IMR-90 (cell line): Measurements from ENCODE around the gene TIGD3. TPM values are rescaled to one million over a fixed set of nuclear protein-coding genes. Genes with fewer than 3 reads are reported as not detected.

Experiments used
- ATAC-seq: fragments of 200-7000 bp; cut with Tn5 transposase; 2 replicates; pipeline ENCODE4 v1.9.1; 2020; ENCODE audit warnings: low read depth, mild to moderate bottlenecking, moderate library complexity
- BruUV-seq: library from RNA; stranded (reverse); fragments of 400-500 nt; replicated peaks from 2 replicates; lab custom pipeline; 2021; lab: Mats Ljungman, UMichigan
- CTCF ChIA-PET: fragments of 300-600 bp; formaldehyde crosslinking; extraction: SDS; loops from one replicate; lab custom pipeline; 2021; ENCODE audit warnings: antibody characterized with exemption; lab: Yijun Ruan, JAX
- POLR2A ChIA-PET: fragments of 300-600 bp; sonication (Branson Sonifier 250); formaldehyde crosslinking; loops from one replicate; lab custom pipeline; 2022; ENCODE audit warnings: antibody characterized with exemption; ENCODE audit not compliant: unreplicated experiment; lab: Charles Lee
- DNase-seq: peaks from one replicate; pipeline ENCODE4 v3.0.0; 2013
- H2AFZ ChIP-seq: replicated peaks from 2 replicates; pipeline ENCODE3; 2013; ENCODE audit warnings: low read length, mild to moderate bottlenecking; ENCODE audit not compliant: poor library complexity
- H2AK5ac ChIP-seq: 2 replicates; pipeline ENCODE4 v1.6.1; 2013; ENCODE audit warnings: low read depth, low read length, inconsistent platforms
- H2AK9ac ChIP-seq: replicated peaks from 2 replicates; pipeline ENCODE3; 2013; ENCODE audit warnings: mild to moderate bottlenecking, low read depth, low read length, moderate library complexity; ENCODE audit not compliant: poor library complexity
- H2BK120ac ChIP-seq: 2 replicates; pipeline ENCODE4 v1.6.1; 2013; ENCODE audit warnings: low read depth, low read length, inconsistent platforms
- H2BK15ac ChIP-seq: 3 replicates; pipeline ENCODE4 v1.6.1; 2013; ENCODE audit warnings: low read depth, low read length, inconsistent platforms
- H2BK20ac ChIP-seq: 2 replicates; pipeline ENCODE4 v1.6.1; 2013; ENCODE audit warnings: low read depth, mild to moderate bottlenecking, inconsistent platforms, low read length, moderate library complexity
- H2BK5ac ChIP-seq: 2 replicates; pipeline ENCODE4 v1.6.1; 2013; ENCODE audit warnings: mild to moderate bottlenecking, low read depth, low read length, inconsistent platforms; ENCODE audit not compliant: poor library complexity, severe bottlenecking
- H3K14ac ChIP-seq: replicated peaks from 2 replicates; pipeline ENCODE4 v1.6.1; 2013; ENCODE audit warnings: low read depth, low read length, inconsistent platforms
- H3K18ac ChIP-seq: 2 replicates; pipeline ENCODE4 v1.6.1; 2013; ENCODE audit warnings: low read depth, low read length, control low read depth
- H3K23ac ChIP-seq: 2 replicates; pipeline ENCODE4 v1.6.1; 2013; ENCODE audit warnings: low read depth, low read length, inconsistent platforms
- H3K27ac ChIP-seq: 2 replicates; pipeline ENCODE4 v1.5.1; 2013; ENCODE audit warnings: mild to moderate bottlenecking, control low read depth, low read length; ENCODE audit not compliant: insufficient read depth
- H3K27me3 ChIP-seq: 2 replicates; pipeline ENCODE4 v1.6.1; 2013; ENCODE audit warnings: low read length; ENCODE audit not compliant: control insufficient read depth, insufficient read depth
- H3K36me3 ChIP-seq: 2 replicates; pipeline ENCODE4 v1.6.1; 2013; ENCODE audit warnings: low read length, mixed read lengths; ENCODE audit not compliant: control insufficient read depth, insufficient read depth
- H3K4ac ChIP-seq: 2 replicates; pipeline ENCODE4 v1.6.1; 2013; ENCODE audit warnings: low read depth, low read length, inconsistent platforms
- H3K4me1 ChIP-seq: 2 replicates; pipeline ENCODE4 v1.6.1; 2013; ENCODE audit warnings: low read length, mixed read lengths; ENCODE audit not compliant: control insufficient read depth, insufficient read depth
- H3K4me2 ChIP-seq: 2 replicates; pipeline ENCODE4 v1.6.1; 2013; ENCODE audit warnings: low read depth, mild to moderate bottlenecking, control low read depth, low read length, moderate library complexity
- H3K4me3 ChIP-seq: 2 replicates; pipeline ENCODE4 v1.5.1; 2013; ENCODE audit warnings: low read depth, mild to moderate bottlenecking, control low read depth, low read length, moderate library complexity; ENCODE audit not compliant: insufficient read depth
- H3K56ac ChIP-seq: 2 replicates; pipeline ENCODE4 v1.6.1; 2013; ENCODE audit warnings: low read length, inconsistent platforms; ENCODE audit not compliant: insufficient read depth; ENCODE audit errors: extremely low read depth
- H3K79me1 ChIP-seq, 2 experiments: 2 replicates each; pipeline ENCODE4 v1.6.1; 2013; ENCODE audit warnings: low read length in 2 of 2, inconsistent platforms in 1 of 2, low read depth in 1 of 2
- H3K9ac ChIP-seq: 2 replicates; pipeline ENCODE4 v1.6.1; 2013; ENCODE audit warnings: low read depth, low read length, control low read depth
- H3K9me1 ChIP-seq: 2 replicates; pipeline ENCODE4 v1.6.1; 2013; ENCODE audit warnings: low read length, inconsistent platforms; ENCODE audit not compliant: insufficient read depth
- H3K9me3 ChIP-seq: 2 replicates; pipeline ENCODE4 v1.6.1; 2013; ENCODE audit warnings: low read length; ENCODE audit not compliant: control insufficient read depth, insufficient read depth
- H4K20me1 ChIP-seq: 2 replicates; pipeline ENCODE4 v1.6.1; 2013; ENCODE audit warnings: low read length, inconsistent platforms; ENCODE audit not compliant: insufficient read depth
- H4K5ac ChIP-seq: 2 replicates; pipeline ENCODE4 v1.6.1; 2013; ENCODE audit warnings: mild to moderate bottlenecking, low read depth, low read length, control low read depth
- H4K8ac ChIP-seq, 2 experiments: 2 replicates each; pipeline ENCODE4 v1.6.1; 2013; ENCODE audit warnings: low read depth in 2 of 2, low read length in 2 of 2, control low read depth in 1 of 2, inconsistent platforms in 1 of 2
- H4K91ac ChIP-seq: 2 replicates; pipeline ENCODE4 v1.6.1; 2013; ENCODE audit warnings: low read depth, low read length, inconsistent platforms; ENCODE audit not compliant: insufficient read depth
- CHD1 ChIP-seq: IDR thresholded peaks from 2 replicates; pipeline ENCODE4 v1.6.1; 2012; ENCODE audit warnings: low read depth, low read length, improper control_type of control experiment
- MAZ ChIP-seq: IDR thresholded peaks from 2 replicates; pipeline ENCODE4 v1.6.1; 2012; ENCODE audit warnings: low read depth, mild to moderate bottlenecking, low read length, improper control_type of control experiment, moderate library complexity, borderline replicate concordance
- MXI1 ChIP-seq: IDR thresholded peaks from 2 replicates; pipeline ENCODE4 v1.6.1; 2012; ENCODE audit warnings: low read depth, mild to moderate bottlenecking, low read length, moderate library complexity, borderline replicate concordance
- RFX5 ChIP-seq: IDR thresholded peaks from 2 replicates; pipeline ENCODE4 v1.8.0; 2012; ENCODE audit warnings: low read depth, mild to moderate bottlenecking, low read length, moderate library complexity
- WGBS, 2 experiments: methylation state at CpG; one replicate each; pipeline versions ENCODE4 v1.1.5 to v1.1.7; 2013; ENCODE audit warnings: missing lambda C conversion rate in 2 of 2; ENCODE audit not compliant: insufficient read length in 1 of 2; ENCODE audit errors: extremely low coverage in 2 of 2; 5-methylcytosine and 5-hydroxymethylcytosine counted together
- dilution Hi-C: fragments of 300-500 bp; cut with HindIII; formaldehyde crosslinking; loops from one replicate; pipeline ENCODE4 v1.14.3; 2018; ENCODE audit warnings: low sequenced_read_pairs; ENCODE audit not compliant: unreplicated experiment
- in situ Hi-C: fragments of 300-500 bp; cut with MboI; formaldehyde crosslinking; loops from 3 replicates; pipeline ENCODE4 v1.14.3; 2019; ENCODE audit warnings: low sequenced_read_pairs, inconsistent platforms, mixed read lengths
- intact Hi-C: fragments of 100-400 bp; cut with micrococcal nuclease; formaldehyde crosslinking; loops from 2 replicates; pipeline ENCODE4 v1.10.0; 2022
- polyA plus RNA-seq, 3 experiments: library from polyadenylated mRNA; depleted of rRNA; stranded (reverse); fragments of >200 nt; gene quantifications; 2 replicates each; pipeline ENCODE4 v1.2.3, GENCODE V29; 2012; ENCODE audit warnings: low replicate concordance in 1 of 3
- total RNA-seq: library from RNA; depleted of rRNA; stranded (reverse); fragments of >200 nt; gene quantifications from 2 replicates; pipeline ENCODE4 v1.2.3, GENCODE V29; 2012
- TF ChIP-seq, protein P1 (sequence below): fragments of 150-350 bp; IDR thresholded peaks from 2 replicates; pipeline ENCODE4 v1.6.1; 2016; ENCODE audit warnings: low read depth, mild to moderate bottlenecking, low read length, moderate library complexity, borderline replicate concordance

TIGD3 gene
- total and polyA plus RNA-seq, 2 of the 4 experiments (the other 2 are of a cell fraction), result 0.12 TPM; not detected in 1

DNA sequence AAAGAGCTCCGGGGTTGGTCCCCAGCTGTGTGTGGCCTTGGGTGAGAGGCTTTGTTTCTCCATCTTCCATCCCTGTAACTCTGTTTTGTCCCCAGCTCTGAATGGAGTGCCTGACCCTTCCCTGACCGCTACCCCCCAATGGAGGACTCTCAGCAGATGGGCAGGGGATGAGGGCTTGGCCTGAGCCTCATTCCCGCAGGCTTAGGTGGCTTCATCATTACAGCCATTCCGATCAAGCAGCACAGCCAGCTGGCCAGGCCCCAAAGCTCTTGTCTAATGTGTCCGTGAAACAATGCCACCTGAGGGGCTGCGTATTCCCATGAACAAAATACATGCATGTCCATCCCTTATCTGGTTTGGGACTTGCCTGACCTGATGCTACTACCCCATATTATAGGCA is 43.8 kb upstream of the TIGD3 start:
- Histone ChIP-seq H3K4me2 (peak overlapping the region; percentile 34; the same call in 1 of the 2 replicates), H3K18ac (no peak overlapping the region), H3K27ac (no peak overlapping the region), H3K14ac (peak overlapping the region; percentile 81; the same call in 1 of the 2 replicates), H3K4ac (peak overlapping the region; percentile 56), H2BK5ac (no peak overlapping the region), H2AK5ac (peak overlapping the region; percentile 36; the same call in 1 of the 2 replicates), H3K36me3 (no peaks in the 10 kb centered on the region), H4K20me1 (peaks cover 6% of the 10 kb centered on the region), H2AK9ac (no peak overlapping the region), H3K56ac (no peak overlapping the region), H3K9me3 (no peaks in the 10 kb centered on the region), H3K23ac (0 out of 2 replicates have a peak overlapping the region, but pooled peaks have one; percentile 17), H4K5ac (no peak overlapping the region), H3K4me3 (no peak overlapping the region), H3K9ac (no peak overlapping the region), H2BK15ac (peak overlapping the region; percentile 73; the same call in 1 of the 3 replicates), H2BK120ac (no peak overlapping the region; the same call in 1 of the 2 replicates), H2BK20ac (no peak overlapping the region), H3K27me3 (no peaks in the 10 kb centered on the region), H4K8ac (0 out of 4 replicates have a peak overlapping the region, but pooled peaks of 1 of the 2 experiments have one; percentile 39), H3K9me1 (peaks cover 28% of the 10 kb centered on the region), H2AFZ (no peak overlapping the region), H3K4me1 (peaks cover 35% of the 10 kb centered on the region), H3K79me1 (peaks cover 5 to 41% of the 10 kb centered on the region in 2 experiments; a peak in 2 of 4 replicates), H4K91ac (peak overlapping the region; percentile 23; the same call in 1 of the 2 replicates)
- WGBS, 2 experiments, result no CpG with 5 or more reads among the region's 6 CpGs
- ChIA-PET CTCF (interaction anchor here (0.5 to 1.5 kb wide), 3 partner anchors 14 to 108 kb away, joined by 3 read pairs; no protein-coding TSS in a partner anchor), POLR2A (no interaction called here)
- no TSS peak for BruUV-seq
- ATAC-seq, result no peak
- in situ Hi-C loops (no loop called here), dilution Hi-C loops (no loop called here), intact Hi-C loops (no loop called here)
- peak; percentile 56 for DNase-seq
- TF ChIP-seq MAZ (no peak), CHD1 (no peak), RFX5 (no peak), MXI1 (no peak)
- TF ChIP-seq, protein P1, sequence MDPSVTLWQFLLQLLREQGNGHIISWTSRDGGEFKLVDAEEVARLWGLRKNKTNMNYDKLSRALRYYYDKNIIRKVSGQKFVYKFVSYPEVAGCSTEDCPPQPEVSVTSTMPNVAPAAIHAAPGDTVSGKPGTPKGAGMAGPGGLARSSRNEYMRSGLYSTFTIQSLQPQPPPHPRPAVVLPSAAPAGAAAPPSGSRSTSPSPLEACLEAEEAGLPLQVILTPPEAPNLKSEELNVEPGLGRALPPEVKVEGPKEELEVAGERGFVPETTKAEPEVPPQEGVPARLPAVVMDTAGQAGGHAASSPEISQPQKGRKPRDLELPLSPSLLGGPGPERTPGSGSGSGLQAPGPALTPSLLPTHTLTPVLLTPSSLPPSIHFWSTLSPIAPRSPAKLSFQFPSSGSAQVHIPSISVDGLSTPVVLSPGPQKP, result no peak
